GM18517 (cell line): ENCODE data around the gene IL15RA.
"Not testable (repeated sequence)": the region's sequence is repeated elsewhere in the genome, so short reads cannot be mapped to it uniquely, and the experiment has no call there.

Source experiments
- ATAC-seq: cut with Tn5 transposase; IDR thresholded peaks from one replicate; pipeline ENCODE4 v1.9.1; 2021; ENCODE audit warnings: mild to moderate bottlenecking, moderate library complexity; ENCODE audit not compliant: unreplicated experiment

IL15RA gene

DNA sequence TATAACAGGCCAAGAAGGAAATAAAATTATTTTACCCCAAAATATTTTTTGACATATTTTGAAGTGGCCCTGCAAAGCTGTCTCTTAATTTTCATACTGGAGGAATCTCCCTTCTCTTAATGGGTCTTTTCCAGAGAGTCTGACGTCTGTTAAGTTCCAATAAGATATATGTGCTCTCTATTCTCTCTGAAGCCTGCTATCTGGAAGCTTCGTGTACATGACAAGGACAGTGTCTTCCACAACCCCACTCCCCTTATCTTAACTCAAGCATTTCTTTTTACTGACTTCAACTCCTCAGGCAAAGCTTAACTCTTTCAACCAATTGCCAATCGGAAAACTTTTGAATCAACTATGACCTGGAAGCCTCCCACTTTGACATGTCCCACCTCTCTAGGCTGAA, 29.2 kb upstream of the IL15RA start:
- no peak for ATAC-seq

- ATAC-seq: no peak
Observed at GRCh38 chr10:6005856-6006395, 28.6 kb upstream of the IL15RA start.

DNA sequence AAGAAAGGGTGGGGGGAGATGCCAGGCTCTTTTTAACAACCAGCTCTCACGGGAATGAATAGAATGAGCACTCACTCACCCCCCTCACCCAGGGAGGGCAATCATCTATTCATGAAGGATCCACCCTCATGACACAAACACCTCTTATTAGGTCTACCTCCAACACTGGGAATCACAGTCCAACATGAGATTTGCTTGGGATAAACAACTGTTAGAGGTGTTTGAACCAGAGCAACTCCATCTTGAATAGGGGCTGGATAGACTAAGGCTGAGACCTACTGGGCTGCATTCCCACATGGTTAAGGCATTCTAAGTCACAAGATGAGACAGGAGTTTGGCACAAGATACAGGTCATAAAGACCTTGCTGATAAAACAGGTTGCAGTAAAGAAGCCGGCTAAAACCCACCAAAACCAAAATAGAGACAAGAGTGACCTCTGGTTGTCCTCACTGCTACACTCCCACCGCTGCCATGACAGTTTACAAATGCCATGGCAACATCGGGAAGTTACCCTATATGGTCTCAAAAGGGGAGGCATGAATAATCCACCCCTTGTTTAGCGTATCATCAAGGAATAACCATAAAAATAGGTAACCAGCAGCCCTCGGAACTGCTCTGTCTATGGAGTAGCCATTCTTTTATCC, 27.9 kb upstream of the IL15RA start:
- ATAC-seq: not testable (repeated sequence)

GRCh38 chr10:6002809-6003510, 25.6 kb upstream of the IL15RA start:
- no peak for ATAC-seq

GRCh38 chr10:5999440-6000165, 22.3 kb upstream of the IL15RA start:
- no peak for ATAC-seq

DNA sequence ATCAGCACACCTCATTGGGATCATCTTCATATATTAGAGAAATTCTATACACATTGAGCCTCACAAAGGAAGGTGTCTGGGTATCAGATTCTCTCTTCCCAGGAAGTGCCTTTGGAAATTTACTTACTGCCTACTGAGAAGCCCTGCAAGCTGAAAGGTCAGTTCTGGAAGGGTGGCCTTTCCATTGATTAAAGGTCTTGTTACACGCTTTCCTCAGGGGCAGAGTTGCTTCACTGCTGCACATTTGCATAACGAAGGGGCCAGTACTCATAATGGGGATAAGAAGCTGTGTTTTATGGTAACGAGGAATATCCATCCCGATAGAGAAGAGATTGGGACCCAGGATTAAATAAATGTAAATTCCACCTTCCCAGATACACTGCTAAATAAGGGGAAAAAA, 19.4 kb upstream of the IL15RA start:
- ATAC-seq: no peak

GRCh38 chr10:5992398-5992797, 15.1 kb upstream of the IL15RA start:
- no peak for ATAC-seq

- ATAC-seq: no peak
Observed at GRCh38 chr10:5991708-5992107, 14.4 kb upstream of the IL15RA start.

DNA sequence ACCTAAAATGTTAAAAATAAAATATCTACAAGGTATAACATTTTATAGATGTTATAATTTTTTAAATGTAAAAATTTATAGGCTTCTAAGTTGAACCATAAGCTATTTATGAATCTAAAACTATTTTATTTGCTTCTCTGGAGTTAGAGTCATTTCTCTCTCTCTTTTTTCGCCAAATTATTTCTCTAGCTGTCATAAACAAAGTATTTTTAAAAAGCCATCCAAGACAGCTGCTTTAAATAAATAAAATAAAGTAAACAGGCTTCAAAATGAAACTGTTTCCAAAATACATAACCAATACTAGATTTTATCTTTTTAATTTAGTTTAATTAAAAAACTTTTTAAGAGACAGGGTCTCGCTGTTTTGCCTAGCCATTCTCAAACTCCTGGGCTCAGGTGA, 12.4 kb upstream of the IL15RA start:
- ATAC-seq: no peak

DNA sequence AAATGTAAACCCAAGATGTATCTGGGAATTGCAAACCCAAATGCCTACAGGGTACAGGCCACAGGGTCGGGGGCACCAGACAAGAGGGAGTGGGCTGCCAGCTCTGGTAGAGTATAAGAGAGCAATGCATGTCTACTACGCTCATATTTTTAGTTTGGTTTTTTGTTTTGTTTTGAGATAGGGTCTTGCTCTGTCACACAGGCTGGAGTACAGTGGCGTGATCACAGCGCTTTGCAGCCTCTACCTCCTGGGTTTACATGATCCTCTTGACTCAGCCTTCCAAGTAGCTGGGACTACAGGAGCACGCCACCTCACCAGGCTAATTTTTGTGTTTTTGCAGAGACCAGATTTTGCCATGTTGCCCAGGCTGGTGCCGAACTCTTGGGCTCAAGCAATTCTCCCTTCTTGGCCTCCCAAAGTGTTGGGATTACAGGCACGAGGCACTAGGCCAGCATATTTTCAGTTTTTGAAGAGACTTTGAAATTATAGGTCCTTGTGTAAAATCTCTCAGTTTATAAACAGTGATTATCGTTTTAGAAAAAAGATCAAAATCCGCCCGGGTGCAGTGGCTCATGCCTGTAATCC, 11.1 kb upstream of the IL15RA start:
- ATAC-seq: no peak

- ATAC-seq: no peak
Observed at GRCh38 chr10:5987747-5988146, 10.4 kb upstream of the IL15RA start.

GRCh38 chr10:5985029-5985428, 7.7 kb upstream of the IL15RA start:
- ATAC-seq: no peak

DNA sequence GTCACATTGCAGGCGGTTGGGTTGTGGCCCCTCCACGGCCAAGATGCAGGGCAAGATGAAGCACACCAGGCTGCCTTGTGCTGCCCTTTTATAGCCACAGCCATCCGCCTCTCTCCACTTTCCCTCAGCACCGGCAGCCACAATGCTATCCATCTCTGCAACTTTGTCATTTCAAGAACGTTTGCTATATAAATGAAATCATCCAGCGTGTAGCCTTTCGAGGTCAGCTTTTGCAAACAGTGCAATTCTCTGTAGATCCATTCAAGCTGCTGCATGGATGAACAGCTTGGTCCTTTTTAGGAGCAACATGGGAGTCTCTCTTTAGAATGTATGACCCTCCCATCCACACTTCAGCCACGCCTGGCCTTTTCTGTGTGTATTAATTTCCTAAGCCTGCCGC, 6.4 kb upstream of the IL15RA start:
- ATAC-seq: no peak

- no peak for ATAC-seq
Observed at GRCh38 chr10:5981529-5981928, 4.2 kb upstream of the IL15RA start.

DNA sequence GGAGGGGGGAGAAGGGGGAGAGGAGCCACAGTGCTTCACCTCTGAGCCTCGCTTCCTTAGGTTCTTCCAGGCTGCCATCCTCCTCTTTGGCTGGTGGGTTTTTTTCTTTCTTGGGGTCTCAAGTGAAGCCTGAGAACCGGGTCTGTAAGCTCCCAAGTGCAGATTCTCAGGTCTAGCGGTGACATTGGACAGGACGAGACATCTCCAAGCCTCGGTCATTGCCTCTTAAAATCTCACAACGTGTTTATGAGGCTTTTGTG, 817 bp upstream of the IL15RA start:
- no peak for ATAC-seq

DNA sequence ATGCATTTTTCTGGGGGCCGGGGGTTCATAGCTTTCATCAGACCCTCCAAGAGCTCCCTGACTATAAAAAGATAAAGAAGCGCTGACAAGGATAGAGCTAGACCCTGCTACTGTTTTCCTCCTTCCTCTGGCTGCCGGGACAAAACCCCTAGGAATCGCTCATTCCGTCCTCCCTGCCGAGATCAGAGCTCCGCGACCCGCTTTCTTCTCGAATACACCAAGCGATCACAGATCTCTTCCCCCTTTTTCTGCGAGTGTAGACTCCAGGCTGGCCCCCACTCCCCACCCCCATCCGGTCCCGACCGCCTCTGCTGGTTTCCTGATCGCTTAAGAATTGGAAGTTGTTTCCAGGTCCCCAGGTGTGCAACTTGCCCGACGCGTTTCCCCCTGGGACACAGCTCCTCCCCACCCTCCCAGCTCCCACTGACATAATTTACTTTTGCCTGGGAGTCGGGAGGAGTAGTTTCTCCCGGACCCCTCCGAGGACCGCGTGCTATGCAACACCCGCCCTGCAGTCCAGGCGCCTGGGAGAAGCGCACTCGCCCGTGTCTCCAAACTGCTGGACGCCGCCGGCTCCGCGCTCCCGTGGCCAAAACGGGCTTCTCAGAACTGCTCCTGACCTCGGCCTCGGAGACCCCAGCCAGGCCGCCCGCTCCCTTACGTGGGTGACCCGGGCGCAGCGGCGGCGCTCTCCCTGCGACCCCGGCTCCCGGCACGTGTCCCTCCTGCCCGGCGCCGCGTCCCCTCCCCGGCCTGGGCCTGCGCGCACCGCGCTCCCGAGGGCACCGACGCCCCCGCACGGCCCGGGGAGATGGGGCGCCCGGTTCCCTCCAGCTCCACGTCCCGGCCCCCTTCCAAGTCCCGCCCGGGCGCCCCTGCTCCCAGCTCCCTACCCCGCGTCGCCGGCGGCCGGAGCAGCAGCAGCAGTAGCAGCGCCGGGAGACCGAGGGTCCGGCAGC, 552 bp downstream of the IL15RA start:
- ATAC-seq: peak; percentile 0

- ATAC-seq: peak; percentile 73
Observed at GRCh38 chr10:5975641-5976473, 1.5 kb downstream of the IL15RA start.

DNA sequence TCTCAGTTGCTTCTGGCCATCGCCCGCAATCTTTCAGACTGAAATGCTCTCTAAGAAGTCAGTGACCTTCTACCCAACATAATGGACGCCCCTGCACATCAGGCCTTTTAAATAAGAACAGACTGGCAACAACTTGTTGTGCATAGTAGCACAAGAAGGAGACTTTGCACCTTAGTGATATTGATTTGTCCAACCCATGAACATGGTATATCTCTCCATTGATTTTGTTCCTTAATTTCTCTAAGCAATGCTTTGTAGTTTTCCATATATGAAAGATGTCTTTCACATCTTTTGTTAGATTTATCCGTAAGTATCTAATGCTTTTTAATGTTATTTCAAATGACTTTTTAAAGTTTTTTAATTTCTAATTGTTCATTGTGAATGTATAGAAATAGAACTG, 4.3 kb downstream of the IL15RA start:
- no peak for ATAC-seq

DNA sequence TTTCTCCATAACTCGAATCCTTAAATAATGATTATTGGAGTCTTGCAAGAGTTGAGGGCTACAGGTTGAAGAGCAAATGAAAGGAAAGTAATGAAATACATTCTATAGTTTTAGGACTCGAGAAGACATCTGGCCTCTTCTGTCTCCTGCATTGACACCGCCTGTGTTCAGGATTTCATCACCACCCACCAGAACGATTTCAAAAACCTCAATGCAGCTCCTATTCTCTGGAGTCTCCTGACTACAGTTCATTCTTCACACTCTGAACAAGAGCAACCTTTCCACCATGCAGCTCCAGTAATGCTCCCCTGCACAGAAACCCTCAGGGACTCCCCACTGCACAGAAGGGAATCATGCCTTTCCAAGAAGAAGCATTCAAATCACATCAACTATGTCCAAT, 5.5 kb downstream of the IL15RA start:
- ATAC-seq: no peak

- ATAC-seq: no peak
Observed at GRCh38 chr10:5971315-5971832, 6.0 kb downstream of the IL15RA start.
